GM19395 (cell line): Measurements from ENCODE around the gene PRKCQ.
"Not testable (repeated sequence)": the region's sequence is repeated elsewhere in the genome, so short reads cannot be mapped to it uniquely, and the experiment has no call there.

Experiments used
- ATAC-seq: cut with Tn5 transposase; IDR thresholded peaks from one replicate; pipeline ENCODE4 v1.9.1; 2021; ENCODE audit warnings: mild to moderate bottlenecking, moderate library complexity; ENCODE audit not compliant: unreplicated experiment

The PRKCQ gene

GRCh38 chr10:6461961-6462360 is 118.1 kb downstream of the PRKCQ start:
- ATAC-seq = no peak

- no peak for ATAC-seq
These were observed 119.1 kb downstream of the PRKCQ start for GRCh38 chr10:6460861-6461409.

GRCh38 chr10:6458814-6459213 is 121.3 kb downstream of the PRKCQ start:
- no peak for ATAC-seq

- no peak for ATAC-seq
These were observed 122.7 kb downstream of the PRKCQ start for GRCh38 chr10:6457376-6457775.

- ATAC-seq = no peak
These were observed 124.0 kb downstream of the PRKCQ start for GRCh38 chr10:6456067-6456466.

- ATAC-seq = no peak
These were observed 124.5 kb downstream of the PRKCQ start for GRCh38 chr10:6455592-6455991.

GRCh38 chr10:6446711-6447110 is 133.4 kb downstream of the PRKCQ start:
- ATAC-seq = no peak

- ATAC-seq = no peak
These were observed 134.3 kb downstream of the PRKCQ start for GRCh38 chr10:6445671-6446316.

GRCh38 chr10:6439875-6440274 is 140.2 kb downstream of the PRKCQ start:
- not testable (repeated sequence) for ATAC-seq

- ATAC-seq = no peak
These were observed 148.2 kb downstream of the PRKCQ start for GRCh38 chr10:6431861-6432260.

- ATAC-seq = no peak
These were observed 148.9 kb downstream of the PRKCQ start for GRCh38 chr10:6431186-6431585.

GRCh38 chr10:6430423-6430980 is 149.6 kb downstream of the PRKCQ start:
- no peak for ATAC-seq

- ATAC-seq = no peak
These were observed 152.6 kb downstream of the PRKCQ start for GRCh38 chr10:6427357-6427959.

GRCh38 chr10:6426317-6426716 is 153.8 kb downstream of the PRKCQ start:
- no peak for ATAC-seq

- ATAC-seq = no peak
These were observed 156.5 kb downstream of the PRKCQ start for GRCh38 chr10:6423413-6424170.

GRCh38 chr10:6423004-6423403 is 157.1 kb downstream of the PRKCQ start:
- ATAC-seq = no peak

GRCh38 chr10:6418613-6419216 is 161.4 kb downstream of the PRKCQ start:
- no peak for ATAC-seq

GRCh38 chr10:6418167-6418566 is 161.9 kb downstream of the PRKCQ start:
- ATAC-seq = no peak

GRCh38 chr10:6416892-6417512 is 163.1 kb downstream of the PRKCQ start:
- ATAC-seq = no peak

GRCh38 chr10:6411436-6411835 is 168.6 kb downstream of the PRKCQ start:
- no peak for ATAC-seq

- ATAC-seq = no peak
These were observed 169.2 kb downstream of the PRKCQ start for GRCh38 chr10:6410830-6411229.
